Stimulated activated naive B cell treated with anti-CD40 and anti-IgM and Interleukin-4, amounts not matched to agents 10 μg/mL and 1 μg/mL and 100 μg/mL, for 72 hours (primary cell): ENCODE measurements around the gene AKR1C8.
"Not testable (repeated sequence)": the region's sequence is repeated elsewhere in the genome, so short reads cannot be mapped to it uniquely, and the experiment has no call there.

Experiments used
- ATAC-seq, 2 donors: fragments of 150-1000 bp; cut with Tn5 transposase; replicated peaks; 2 replicates each; pipeline ENCODE4 v1.10.0; 2021; ENCODE audit warnings: moderate library complexity in 1 of 2
- DNase-seq: peaks from one replicate; pipeline ENCODE4 v3.0.0; 2021
- H3K27ac Mint-ChIP-seq: one replicate; pipeline ENCODE4 v1.8.0; 2022; ENCODE audit warnings: mild to moderate bottlenecking, mixed read lengths
- H3K27me3 Mint-ChIP-seq, 2 donors: one replicate each; pipeline ENCODE4 v1.8.0; 2022; ENCODE audit warnings: mixed read lengths in 2 of 2
- H3K36me3 Mint-ChIP-seq, 2 donors: one replicate each; pipeline ENCODE4 v1.8.0; 2022; ENCODE audit warnings: mixed read lengths in 2 of 2, mild to moderate bottlenecking in 1 of 2
- H3K4me1 Mint-ChIP-seq, 2 donors: one replicate each; pipeline ENCODE4 v1.8.0; 2022; ENCODE audit warnings: mixed read lengths in 2 of 2, mild to moderate bottlenecking in 1 of 2
- H3K4me3 Mint-ChIP-seq, 2 donors: one replicate each; pipeline ENCODE4 v1.8.0; 2022; ENCODE audit warnings: mild to moderate bottlenecking in 2 of 2, mixed read lengths in 2 of 2, moderate library complexity in 1 of 2
- H3K9me3 Mint-ChIP-seq, 2 donors: one replicate each; pipeline ENCODE4 v1.8.0; 2022; ENCODE audit warnings: mixed read lengths in 2 of 2, mild to moderate bottlenecking in 1 of 2

AKR1C8 gene

DNA sequence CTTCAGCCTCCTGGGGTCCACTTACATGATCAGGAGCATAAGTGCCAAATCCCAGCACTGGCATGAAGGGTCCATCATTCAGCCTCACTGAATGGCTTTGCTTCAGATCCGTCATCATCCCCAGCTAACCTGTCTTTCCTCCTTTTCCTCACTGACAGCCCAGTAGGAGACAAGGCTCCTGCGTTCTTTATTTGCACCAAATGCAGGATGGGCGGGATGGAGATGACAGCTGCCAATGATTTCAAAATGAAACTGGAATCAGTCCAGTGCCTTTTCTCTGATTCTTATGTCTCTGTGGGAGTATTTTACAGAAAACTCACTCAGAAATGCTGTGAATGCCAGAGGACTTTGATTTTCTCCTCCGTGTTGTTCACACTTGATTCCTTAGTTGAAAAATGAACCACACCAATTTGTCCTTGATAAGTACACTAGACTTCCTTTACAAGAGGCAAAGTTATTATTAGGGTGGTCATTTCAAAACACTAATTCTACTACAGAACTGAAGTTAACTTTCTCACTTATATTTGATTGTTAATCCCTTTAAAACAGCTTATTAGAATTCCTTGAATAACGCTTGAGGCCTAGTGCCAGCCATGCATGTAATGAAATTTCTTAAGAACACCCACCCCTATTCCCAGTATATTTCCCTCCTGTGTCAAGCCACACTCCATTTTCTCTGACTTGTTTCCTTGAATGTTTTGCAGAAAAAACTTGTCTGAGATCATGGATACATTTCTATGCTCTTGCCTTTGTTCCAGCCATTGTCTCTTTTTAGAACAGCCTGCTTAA, at the start of gene AKR1C8:
Gene AKR1C8 (minus strand): TSS at position 164 of the 789 bp plus-strand sequence. CDS start 46 bp downstream, at position 118.
- no peaks in the 10 kb centered on the region for H3K27me3 Mint-ChIP-seq

GRCh38 chr10:5234106-5234860, 49.3 kb upstream of the AKR1C8 start:
- Mint-ChIP-seq H3K36me3 (peaks cover 0 to 2% of the 10 kb centered on the region in 2 donors), H3K27me3 (peaks cover 0 to 11% of the 10 kb centered on the region in 2 donors), H3K4me1 (no peaks in the 10 kb centered on the region), H3K27ac (no peak overlapping the region), H3K9me3 (peaks cover 16 to 18% of the 10 kb centered on the region in 2 donors), H3K4me3 (no peak overlapping the region)
- ATAC-seq (no peak), DNase-seq (no peak)

More for the DNA sequence above, at the start of gene AKR1C8:
- H3K4me1 Mint-ChIP-seq: no peaks in the 10 kb centered on the region
- no peaks in the 10 kb centered on the region for H3K36me3 Mint-ChIP-seq
- H3K27ac Mint-ChIP-seq: no peak within 1 kb of the TSS
- ATAC-seq: no peak
- no peaks in the 10 kb centered on the region for H3K9me3 Mint-ChIP-seq
- DNase-seq: no peak
- H3K4me3 Mint-ChIP-seq: no peak within 1 kb of the TSS

DNA sequence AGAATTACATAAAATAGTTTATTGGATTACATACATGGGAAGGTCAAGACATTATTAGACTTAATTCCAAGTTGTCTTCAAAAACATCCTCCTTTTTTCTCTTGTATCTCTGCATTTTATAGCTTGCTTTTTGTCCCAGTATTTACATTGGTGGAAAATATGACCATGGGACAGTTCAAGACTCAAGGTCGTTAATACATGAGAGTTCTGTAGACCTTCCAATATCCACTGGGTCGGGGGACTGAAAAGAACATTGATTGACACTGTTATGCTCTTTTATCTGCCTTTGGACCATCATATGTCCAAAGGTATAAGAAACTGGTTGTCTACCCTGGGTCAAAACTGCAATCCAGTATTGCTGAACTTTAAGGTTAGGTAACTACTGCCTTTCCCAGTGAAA, 48.4 kb upstream of the AKR1C8 start:
- peaks cover 0 to 2% of the 10 kb centered on the region in 2 donors for H3K36me3 Mint-ChIP-seq
- ATAC-seq (no peak), DNase-seq (no peak)
- no peak overlapping the region for H3K27ac Mint-ChIP-seq
- H3K27me3 Mint-ChIP-seq: peaks cover 0 to 10% of the 10 kb centered on the region in 2 donors
- peaks cover 15 to 21% of the 10 kb centered on the region in 2 donors for H3K9me3 Mint-ChIP-seq
- H3K4me1 Mint-ChIP-seq: no peaks in the 10 kb centered on the region
- H3K4me3 Mint-ChIP-seq: no peak overlapping the region

- Mint-ChIP-seq H3K36me3 (no peaks in the 10 kb centered on the region), H3K9me3 (peaks cover 2 to 3% of the 10 kb centered on the region in 2 donors), H3K27ac (no peak overlapping the region), H3K4me1 (no peaks in the 10 kb centered on the region), H3K4me3 (no peak overlapping the region), H3K27me3 (no peaks in the 10 kb centered on the region)
- ATAC-seq (no peak), DNase-seq (no peak)
Measured at GRCh38 chr10:5229019-5229418, 44.1 kb upstream of the AKR1C8 start.

DNA sequence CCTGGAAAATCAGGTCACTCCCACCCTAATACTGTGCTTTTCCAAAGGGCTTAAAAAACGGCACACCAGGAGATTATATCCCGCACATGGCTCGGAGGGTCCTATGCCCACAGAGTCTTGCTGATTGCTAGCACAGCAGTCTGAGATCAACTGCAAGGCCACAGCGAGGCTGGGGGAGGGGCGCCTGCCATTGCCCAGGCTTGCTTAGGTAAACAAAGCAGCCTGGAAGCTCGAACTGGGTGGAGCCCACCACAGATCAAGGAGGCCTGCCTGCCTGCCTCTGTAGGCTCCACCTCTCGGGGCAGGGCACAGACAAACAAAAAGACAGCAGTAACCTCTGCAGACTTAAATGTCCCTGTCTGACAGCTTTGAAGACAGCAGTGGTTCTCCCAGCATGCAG, 38.0 kb upstream of the AKR1C8 start:
- H3K9me3 Mint-ChIP-seq, H3K27ac Mint-ChIP-seq, H3K4me3 Mint-ChIP-seq: not testable (repeated sequence)

DNA sequence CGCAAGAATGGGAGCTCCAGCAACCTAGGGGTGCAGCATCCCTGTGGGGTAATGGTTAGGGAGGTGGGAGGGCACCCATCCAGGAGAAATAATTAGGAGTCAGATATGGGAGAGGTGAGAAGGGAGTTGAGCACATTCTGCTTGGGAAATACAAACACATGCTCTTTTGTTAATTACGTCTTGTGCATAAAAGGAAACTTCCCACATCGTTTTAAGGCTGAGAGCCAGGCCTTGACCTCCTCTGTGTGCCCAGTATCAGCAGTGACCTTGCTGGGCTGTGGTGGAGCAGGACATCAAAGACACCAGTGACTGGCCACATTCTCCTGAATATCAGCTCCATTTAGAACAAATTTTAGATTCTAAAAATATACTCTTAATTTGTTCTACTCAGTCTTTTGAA, 34.3 kb upstream of the AKR1C8 start:
- ATAC-seq: no peak
- peaks cover 0 to 5% of the 10 kb centered on the region in 2 donors for H3K9me3 Mint-ChIP-seq
- H3K27me3 Mint-ChIP-seq: peaks cover 0 to 9% of the 10 kb centered on the region in 2 donors
- no peak overlapping the region for H3K27ac Mint-ChIP-seq
- no peaks in the 10 kb centered on the region for H3K4me1 Mint-ChIP-seq
- H3K36me3 Mint-ChIP-seq: no peaks in the 10 kb centered on the region
- H3K4me3 Mint-ChIP-seq: no peak overlapping the region
- no peak for DNase-seq

More for the DNA sequence above, 38.0 kb upstream of the AKR1C8 start:
- not testable (repeated sequence) for DNase-seq, ATAC-seq, H3K36me3 Mint-ChIP-seq, H3K4me1 Mint-ChIP-seq, H3K27me3 Mint-ChIP-seq

DNA sequence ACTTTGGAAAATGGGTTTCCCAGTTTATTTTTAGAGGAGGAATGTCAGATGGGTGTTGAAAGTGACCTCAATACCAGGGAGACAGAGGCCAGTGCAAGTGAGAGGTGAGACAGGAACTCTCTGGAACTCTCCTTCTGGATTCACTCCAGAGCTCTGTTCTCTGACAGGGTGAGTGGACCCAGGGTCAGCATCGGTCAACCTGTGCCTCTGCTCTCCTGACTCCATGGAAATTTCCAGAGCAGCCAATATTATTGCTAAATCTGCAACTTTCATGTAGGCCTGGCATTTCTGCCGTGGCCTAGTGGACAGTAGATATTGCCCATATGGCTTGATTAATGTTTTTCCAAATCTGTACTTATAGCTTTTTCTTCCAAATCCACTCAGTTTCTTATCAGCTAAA, 31.9 kb upstream of the AKR1C8 start:
- DNase-seq (no peak), ATAC-seq (no peak)
- Mint-ChIP-seq H3K36me3 (no peaks in the 10 kb centered on the region), H3K4me3 (no peak overlapping the region), H3K9me3 (peaks cover 2 to 5% of the 10 kb centered on the region in 2 donors), H3K27me3 (peaks cover 0 to 5% of the 10 kb centered on the region in 2 donors), H3K4me1 (no peaks in the 10 kb centered on the region), H3K27ac (no peak overlapping the region)

GRCh38 chr10:5211696-5212536, 27.0 kb upstream of the AKR1C8 start:
- H3K4me3 Mint-ChIP-seq: no peak overlapping the region
- ATAC-seq: no peak

DNA sequence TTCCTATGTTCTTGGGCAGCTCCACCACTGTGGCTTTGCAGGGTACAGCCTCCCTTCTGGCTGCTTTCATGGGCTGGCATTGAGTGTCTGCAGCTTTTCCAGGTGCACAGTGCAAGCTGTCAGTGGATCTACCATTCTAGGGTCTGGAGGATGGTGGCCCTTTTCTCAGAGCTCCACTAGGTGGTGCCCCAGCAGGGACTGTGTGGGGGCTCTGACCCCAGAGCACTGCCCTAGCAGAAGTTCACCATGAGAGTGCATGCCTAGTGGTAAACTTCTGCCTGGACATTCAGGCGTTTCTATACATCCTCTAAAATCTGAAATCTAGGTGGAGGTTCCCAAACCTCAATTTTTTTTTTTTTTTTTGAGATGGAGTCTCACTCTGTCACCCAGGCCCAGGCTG, 25.3 kb upstream of the AKR1C8 start:
- not testable (repeated sequence) for ATAC-seq, DNase-seq, H3K27ac Mint-ChIP-seq, H3K4me3 Mint-ChIP-seq, H3K27me3 Mint-ChIP-seq, H3K4me1 Mint-ChIP-seq, H3K36me3 Mint-ChIP-seq
- H3K9me3 Mint-ChIP-seq: peaks cover 9 to 10% of the 10 kb centered on the region in 2 donors

More at GRCh38 chr10:5211696-5212536, 27.0 kb upstream of the AKR1C8 start:
- Mint-ChIP-seq H3K36me3 (no peaks in the 10 kb centered on the region), H3K9me3 (peaks cover 9 to 10% of the 10 kb centered on the region in 2 donors), H3K27me3 (peaks cover 0 to 5% of the 10 kb centered on the region in 2 donors), H3K4me1 (no peaks in the 10 kb centered on the region), H3K27ac (no peak overlapping the region)
- DNase-seq: no peak

DNA sequence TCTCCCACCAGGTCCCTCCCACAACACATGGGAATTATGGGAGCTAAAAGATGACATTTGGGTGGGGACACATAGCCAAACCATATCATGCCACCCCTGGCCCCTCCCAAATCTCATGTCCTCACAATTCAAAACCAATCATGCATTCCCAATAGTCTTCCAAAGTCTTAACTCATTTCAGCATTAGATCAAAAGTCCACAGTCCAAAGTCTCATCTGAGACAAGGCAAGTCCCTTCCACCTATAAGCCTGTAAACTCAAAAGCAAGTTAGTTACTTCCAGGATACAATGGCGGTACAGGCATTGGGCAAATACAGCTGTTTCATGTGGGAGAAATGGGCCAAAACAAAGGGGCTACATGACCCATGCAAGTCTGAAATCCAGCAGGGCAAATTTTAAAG, 24.8 kb upstream of the AKR1C8 start:
- not testable (repeated sequence) for H3K36me3 Mint-ChIP-seq, H3K4me3 Mint-ChIP-seq, H3K27ac Mint-ChIP-seq, ATAC-seq, H3K27me3 Mint-ChIP-seq, DNase-seq, H3K4me1 Mint-ChIP-seq
- peaks cover 9 to 10% of the 10 kb centered on the region in 2 donors for H3K9me3 Mint-ChIP-seq

DNA sequence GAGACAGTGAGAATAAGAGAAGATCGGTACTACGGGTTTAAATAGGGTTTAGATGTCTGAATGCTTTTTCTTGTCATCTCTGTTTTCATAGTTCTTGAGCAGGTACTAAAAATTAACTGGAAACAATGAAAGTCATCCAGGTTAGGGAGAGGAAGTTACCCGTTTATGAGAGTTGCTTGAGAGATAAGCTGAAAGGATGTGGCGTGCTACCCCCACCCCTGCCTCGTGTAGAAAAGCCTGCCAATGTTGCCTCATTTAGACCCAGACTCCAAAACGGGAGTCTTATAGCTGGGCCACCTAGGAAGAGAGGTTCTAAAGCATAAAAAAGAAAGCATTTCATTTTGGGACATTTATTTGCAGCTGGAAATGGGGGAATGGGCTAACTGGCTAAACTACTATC, 21.8 kb upstream of the AKR1C8 start:
- H3K4me1 Mint-ChIP-seq: no peaks in the 10 kb centered on the region
- H3K27ac Mint-ChIP-seq: no peak overlapping the region
- H3K36me3 Mint-ChIP-seq: peaks cover 0 to 3% of the 10 kb centered on the region in 2 donors
- no peak for DNase-seq
- H3K4me3 Mint-ChIP-seq: no peak overlapping the region
- ATAC-seq: no peak
- peaks cover 5 to 6% of the 10 kb centered on the region in 2 donors for H3K27me3 Mint-ChIP-seq
- H3K9me3 Mint-ChIP-seq: peaks cover 12 to 15% of the 10 kb centered on the region in 2 donors

GRCh38 chr10:5199398-5199797, 14.4 kb upstream of the AKR1C8 start:
- no peak overlapping the region for H3K4me3 Mint-ChIP-seq
- DNase-seq (no peak), ATAC-seq (no peak)
- no peak overlapping the region for H3K27ac Mint-ChIP-seq
- H3K9me3 Mint-ChIP-seq: peaks cover 6 to 10% of the 10 kb centered on the region in 2 donors
- peaks cover 0 to 3% of the 10 kb centered on the region in 2 donors for H3K36me3 Mint-ChIP-seq
- H3K4me1 Mint-ChIP-seq: no peaks in the 10 kb centered on the region
- peaks cover 0 to 6% of the 10 kb centered on the region in 2 donors for H3K27me3 Mint-ChIP-seq

DNA sequence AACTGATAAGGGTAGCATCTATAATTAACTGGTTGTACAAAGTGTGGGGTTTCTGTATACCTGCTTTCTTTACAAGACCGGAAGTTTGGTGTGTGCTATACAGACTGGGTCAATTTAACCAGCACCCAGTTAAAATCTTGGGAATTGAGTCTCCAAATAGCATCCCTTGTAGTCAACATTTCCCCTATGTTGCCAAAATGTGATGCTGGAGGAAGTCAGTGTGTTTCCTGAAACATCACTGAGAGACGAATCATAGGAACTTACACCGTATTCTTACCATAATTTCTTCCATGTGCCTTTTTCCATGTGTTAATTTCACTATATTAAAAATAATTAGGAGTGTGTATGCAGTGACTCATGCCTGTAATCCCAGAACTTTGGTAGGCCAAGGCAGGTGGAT, 13.4 kb upstream of the AKR1C8 start:
- ATAC-seq: no peak
- no peak for DNase-seq
- Mint-ChIP-seq H3K27ac (no peak overlapping the region), H3K36me3 (peaks cover 0 to 2% of the 10 kb centered on the region in 2 donors), H3K4me3 (no peak overlapping the region), H3K27me3 (peaks cover 0 to 6% of the 10 kb centered on the region in 2 donors), H3K4me1 (no peaks in the 10 kb centered on the region), H3K9me3 (peaks cover 6 to 10% of the 10 kb centered on the region in 2 donors)

DNA sequence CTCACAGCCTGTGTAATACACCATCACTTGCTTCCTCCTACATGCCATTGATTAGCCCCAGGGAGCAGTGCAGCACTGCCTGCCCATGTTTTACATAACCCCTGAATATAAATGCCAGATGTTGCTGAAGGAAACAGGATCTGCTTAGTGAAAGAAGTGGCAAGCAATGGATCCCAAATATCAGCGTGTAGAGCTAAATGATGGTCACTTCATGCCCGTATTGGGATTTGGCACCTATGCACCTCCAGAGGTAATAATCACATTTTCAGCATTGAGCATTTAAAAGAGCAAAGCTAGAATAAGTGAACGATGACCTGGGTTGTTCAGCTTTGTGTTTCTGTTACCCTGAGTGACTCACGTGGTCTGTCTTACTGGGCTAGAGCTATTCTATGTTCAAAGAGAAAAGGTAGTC, 11.8 kb upstream of the AKR1C8 start, which contains the start of gene AKR1C4:
Gene AKR1C4 (plus strand): TSS at position 136 of the 412 bp plus-strand sequence. CDS start 31 bp downstream, at position 167.
- Mint-ChIP-seq H3K27me3 (peaks cover 0 to 6% of the 10 kb centered on the region in 2 donors), H3K27ac (no peak within 1 kb of the TSS), H3K4me1 (no peaks in the 10 kb centered on the region), H3K9me3 (peaks cover 0 to 2% of the 10 kb centered on the region in 2 donors), H3K36me3 (no peaks in the 10 kb centered on the region), H3K4me3 (no peak within 1 kb of the TSS)
- ATAC-seq (no peak), DNase-seq (no peak)
